Stimulated activated memory B cell treated with anti-CD40 and anti-IgM and Interleukin-4, amounts not matched to agents 10 μg/mL and 1 μg/mL and 100 μg/mL, for 72 hours (primary cell): ENCODE measurements around the gene THRB.

ENCODE experiments used
- ATAC-seq: fragments of 150-1000 bp; cut with Tn5 transposase; 2 replicates; pipeline ENCODE4 v1.10.0; 2021
- H3K27ac Mint-ChIP-seq: one replicate; pipeline ENCODE4 v1.8.0; 2022; ENCODE audit warnings: mild to moderate bottlenecking, mixed read lengths
- H3K27me3 Mint-ChIP-seq: one replicate; pipeline ENCODE4 v1.8.0; 2022; ENCODE audit warnings: mixed read lengths
- H3K36me3 Mint-ChIP-seq: one replicate; pipeline ENCODE4 v1.8.0; 2022; ENCODE audit warnings: mixed read lengths
- H3K4me1 Mint-ChIP-seq: one replicate; pipeline ENCODE4 v1.8.0; 2022; ENCODE audit warnings: mixed read lengths
- H3K4me3 Mint-ChIP-seq: one replicate; pipeline ENCODE4 v1.8.0; 2022; ENCODE audit warnings: mild to moderate bottlenecking, moderate library complexity, mixed read lengths
- H3K9me3 Mint-ChIP-seq: one replicate; pipeline ENCODE4 v1.8.0; 2022; ENCODE audit warnings: mixed read lengths

Gene THRB

GRCh38 chr3:24215502-24215901 lies 279.1 kb downstream of the THRB start:
- H3K9me3 Mint-ChIP-seq, result no peaks in the 10 kb centered on the region
- no peak for ATAC-seq
- no peak overlapping the region for H3K27ac Mint-ChIP-seq
- H3K4me3 Mint-ChIP-seq, result no peak overlapping the region
- no peaks in the 10 kb centered on the region for H3K36me3 Mint-ChIP-seq
- peaks cover 5% of the 10 kb centered on the region for H3K27me3 Mint-ChIP-seq
- H3K4me1 Mint-ChIP-seq, result no peaks in the 10 kb centered on the region

- no peaks in the 10 kb centered on the region for H3K4me1 Mint-ChIP-seq
- H3K36me3 Mint-ChIP-seq, result no peaks in the 10 kb centered on the region
- ATAC-seq, result no peak
- no peaks in the 10 kb centered on the region for H3K27me3 Mint-ChIP-seq
- no peak overlapping the region for H3K4me3 Mint-ChIP-seq
- no peak overlapping the region for H3K27ac Mint-ChIP-seq
- peaks cover 2% of the 10 kb centered on the region for H3K9me3 Mint-ChIP-seq
These were observed 283.3 kb downstream of the THRB start for GRCh38 chr3:24211381-24211780.

DNA sequence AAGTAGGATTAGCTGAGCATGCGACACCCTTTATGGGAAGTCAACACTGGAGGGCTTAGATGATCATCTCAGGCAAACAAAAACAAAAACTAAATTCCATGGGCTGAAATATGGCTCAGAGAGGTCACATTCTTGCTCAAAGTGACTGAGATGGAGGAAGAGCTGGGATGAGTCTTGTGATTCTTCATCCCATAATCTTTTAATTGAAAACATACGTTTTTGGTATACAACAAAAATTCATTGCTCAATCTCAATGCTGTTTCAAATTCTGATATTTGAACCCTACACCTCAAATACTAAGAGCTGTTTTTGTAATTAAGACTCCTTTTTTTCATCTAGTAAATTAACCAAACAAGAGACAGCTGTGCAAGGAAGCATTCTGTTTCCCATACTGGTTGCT lies 292.6 kb downstream of the THRB start:
- no peaks in the 10 kb centered on the region for H3K9me3 Mint-ChIP-seq
- H3K4me1 Mint-ChIP-seq, result no peaks in the 10 kb centered on the region
- no peak for ATAC-seq

GRCh38 chr3:24201301-24201700 lies 293.3 kb downstream of the THRB start:
- Mint-ChIP-seq H3K36me3 (no peaks in the 10 kb centered on the region), H3K9me3 (no peaks in the 10 kb centered on the region), H3K27me3 (peaks cover 14% of the 10 kb centered on the region), H3K4me1 (no peaks in the 10 kb centered on the region), H3K4me3 (no peak overlapping the region), H3K27ac (no peak overlapping the region)
- no peak for ATAC-seq

More for the DNA sequence above, 292.6 kb downstream of the THRB start:
- H3K27ac Mint-ChIP-seq, result no peak overlapping the region
- no peak overlapping the region for H3K4me3 Mint-ChIP-seq
- peaks cover 14% of the 10 kb centered on the region for H3K27me3 Mint-ChIP-seq
- no peaks in the 10 kb centered on the region for H3K36me3 Mint-ChIP-seq

DNA sequence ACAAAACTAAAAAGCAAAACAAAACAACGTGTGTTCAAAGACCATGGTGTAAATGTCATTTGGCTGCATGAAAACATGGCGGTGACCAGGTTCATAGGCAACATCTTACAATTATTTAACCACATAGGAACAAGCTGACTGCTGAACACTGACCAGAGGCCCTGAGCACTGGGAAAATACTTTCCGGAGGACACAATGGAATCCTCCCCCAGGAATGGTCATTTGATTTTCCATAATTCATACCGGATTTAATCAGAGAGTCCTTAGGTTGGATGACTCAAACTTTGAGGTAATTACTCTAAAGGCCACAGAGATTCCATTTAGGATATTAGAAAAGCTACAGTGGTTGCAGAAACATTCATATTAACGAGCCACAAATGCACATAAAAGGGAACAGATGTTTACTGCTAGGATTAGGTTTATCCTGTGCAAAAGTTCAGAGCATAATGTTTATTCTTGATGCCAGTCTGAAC lies 294.8 kb downstream of the THRB start:
- Mint-ChIP-seq H3K27me3 (peaks cover 12% of the 10 kb centered on the region), H3K9me3 (no peaks in the 10 kb centered on the region), H3K4me1 (no peaks in the 10 kb centered on the region), H3K4me3 (no peak overlapping the region), H3K36me3 (no peaks in the 10 kb centered on the region), H3K27ac (no peak overlapping the region)
- no peak for ATAC-seq

GRCh38 chr3:24199300-24199699 lies 295.4 kb downstream of the THRB start:
- Mint-ChIP-seq H3K27ac (no peak overlapping the region), H3K9me3 (no peaks in the 10 kb centered on the region), H3K27me3 (peaks cover 7% of the 10 kb centered on the region), H3K36me3 (no peaks in the 10 kb centered on the region), H3K4me1 (no peaks in the 10 kb centered on the region), H3K4me3 (no peak overlapping the region)
- ATAC-seq, result no peak

GRCh38 chr3:24198728-24199127 lies 295.9 kb downstream of the THRB start:
- H3K9me3 Mint-ChIP-seq, result no peaks in the 10 kb centered on the region

DNA sequence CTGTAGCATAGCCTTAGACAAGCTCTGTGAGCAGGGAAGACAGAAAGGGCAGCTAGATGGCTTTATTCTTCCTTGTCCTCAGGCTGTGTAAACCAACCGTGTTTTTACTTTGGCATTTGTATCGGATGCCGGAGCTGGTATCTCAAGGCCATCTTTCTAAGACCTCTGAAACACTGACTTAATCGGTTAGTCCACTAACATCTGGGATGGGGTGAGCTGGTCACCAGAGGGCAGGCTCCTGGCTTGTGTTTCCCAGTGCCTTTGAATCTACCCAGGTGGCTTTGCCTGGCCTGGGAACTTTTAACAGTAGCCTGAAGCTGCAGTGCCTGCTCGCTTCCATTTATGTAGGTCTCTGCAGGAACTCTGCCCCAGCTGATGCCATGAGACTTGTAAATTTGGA lies 296.8 kb downstream of the THRB start:
- Mint-ChIP-seq H3K27ac (no peak overlapping the region), H3K9me3 (no peaks in the 10 kb centered on the region), H3K27me3 (no peaks in the 10 kb centered on the region), H3K4me1 (no peaks in the 10 kb centered on the region), H3K4me3 (no peak overlapping the region), H3K36me3 (no peaks in the 10 kb centered on the region)
- no peak for ATAC-seq

More at GRCh38 chr3:24198728-24199127, 295.9 kb downstream of the THRB start:
- H3K4me3 Mint-ChIP-seq, result no peak overlapping the region
- H3K4me1 Mint-ChIP-seq, result no peaks in the 10 kb centered on the region
- no peak overlapping the region for H3K27ac Mint-ChIP-seq
- H3K36me3 Mint-ChIP-seq, result no peaks in the 10 kb centered on the region
- H3K27me3 Mint-ChIP-seq, result peaks cover under 1% of the 10 kb centered on the region
- no peak for ATAC-seq

DNA sequence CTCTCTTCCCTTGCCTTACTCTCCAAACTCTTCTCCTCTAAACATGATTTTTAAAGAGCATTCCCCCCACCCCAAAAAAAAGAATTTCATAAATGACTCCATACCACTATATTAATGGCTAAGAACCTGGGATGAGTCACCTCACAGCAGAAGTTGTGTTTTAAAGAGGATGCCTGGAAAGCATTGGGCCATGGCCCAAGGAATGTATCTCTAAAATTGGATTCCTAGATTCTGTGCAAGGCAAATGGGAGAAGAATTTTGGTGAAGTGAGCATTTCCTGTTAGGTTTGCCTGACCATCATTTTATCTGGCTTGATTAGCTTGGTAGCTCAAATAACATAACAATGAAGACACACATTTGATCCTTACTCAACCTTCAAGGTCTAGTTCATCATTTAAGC lies 298.1 kb downstream of the THRB start:
- Mint-ChIP-seq H3K4me3 (no peak overlapping the region), H3K27ac (no peak overlapping the region), H3K9me3 (no peaks in the 10 kb centered on the region), H3K4me1 (no peaks in the 10 kb centered on the region), H3K36me3 (no peaks in the 10 kb centered on the region), H3K27me3 (no peaks in the 10 kb centered on the region)
- ATAC-seq, result no peak

- no peaks in the 10 kb centered on the region for H3K27me3 Mint-ChIP-seq
- no peaks in the 10 kb centered on the region for H3K36me3 Mint-ChIP-seq
- H3K4me1 Mint-ChIP-seq, result no peaks in the 10 kb centered on the region
- no peak for ATAC-seq
- H3K9me3 Mint-ChIP-seq, result no peaks in the 10 kb centered on the region
- no peak overlapping the region for H3K27ac Mint-ChIP-seq
- no peak overlapping the region for H3K4me3 Mint-ChIP-seq
These were observed 299.0 kb downstream of the THRB start for GRCh38 chr3:24195504-24196230.

DNA sequence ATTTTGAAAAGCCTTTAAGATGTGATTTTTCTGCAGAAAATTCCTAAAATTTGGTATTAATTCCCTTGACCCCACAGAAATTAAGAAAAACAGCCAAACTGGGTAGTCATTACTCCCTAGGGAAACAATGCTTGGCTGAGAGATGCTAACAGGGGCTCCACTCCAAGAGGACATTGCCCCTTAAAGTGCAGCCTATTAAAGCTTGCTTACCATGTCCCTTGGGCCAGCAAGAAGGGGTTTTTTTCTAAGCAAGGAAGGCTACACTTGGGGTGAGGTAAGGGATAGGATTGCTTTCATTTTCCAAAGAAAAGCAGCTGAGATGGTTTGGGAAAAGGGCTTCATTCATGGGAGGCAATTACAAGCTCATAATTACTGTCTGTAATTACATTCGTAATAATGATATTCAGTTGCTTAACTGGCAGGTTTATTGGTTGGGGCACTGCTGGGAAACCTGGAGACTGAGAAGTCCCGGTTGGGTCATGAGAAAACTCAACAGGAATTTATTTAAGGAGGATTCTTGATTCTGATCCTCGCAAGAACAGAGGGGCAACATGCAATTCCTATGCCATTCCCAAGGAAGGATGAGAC lies 302.1 kb downstream of the THRB start:
- H3K4me1 Mint-ChIP-seq, result no peaks in the 10 kb centered on the region
- no peak for ATAC-seq
- H3K9me3 Mint-ChIP-seq, result no peaks in the 10 kb centered on the region
- no peak overlapping the region for H3K27ac Mint-ChIP-seq
- no peak overlapping the region for H3K4me3 Mint-ChIP-seq
- H3K27me3 Mint-ChIP-seq, result no peaks in the 10 kb centered on the region
- no peaks in the 10 kb centered on the region for H3K36me3 Mint-ChIP-seq

GRCh38 chr3:24191801-24192403 lies 302.7 kb downstream of the THRB start:
- Mint-ChIP-seq H3K4me1 (no peaks in the 10 kb centered on the region), H3K4me3 (no peak overlapping the region), H3K27ac (no peak overlapping the region), H3K36me3 (no peaks in the 10 kb centered on the region), H3K9me3 (no peaks in the 10 kb centered on the region), H3K27me3 (no peaks in the 10 kb centered on the region)
- no peak for ATAC-seq

GRCh38 chr3:24190256-24190655 lies 304.4 kb downstream of the THRB start:
- Mint-ChIP-seq H3K9me3 (no peaks in the 10 kb centered on the region), H3K4me1 (peaks cover 8% of the 10 kb centered on the region), H3K27me3 (peaks cover 7% of the 10 kb centered on the region), H3K36me3 (no peaks in the 10 kb centered on the region), H3K27ac (no peak overlapping the region), H3K4me3 (no peak overlapping the region)
- ATAC-seq, result no peak

GRCh38 chr3:24185738-24186384 lies 308.8 kb downstream of the THRB start:
- Mint-ChIP-seq H3K9me3 (no peaks in the 10 kb centered on the region), H3K27me3 (peaks cover 7% of the 10 kb centered on the region), H3K36me3 (no peaks in the 10 kb centered on the region), H3K4me1 (peaks cover 8% of the 10 kb centered on the region), H3K27ac (no peak overlapping the region), H3K4me3 (no peak overlapping the region)
- peak; percentile 66 for ATAC-seq

GRCh38 chr3:24184528-24185176 lies 310.0 kb downstream of the THRB start:
- Mint-ChIP-seq H3K36me3 (no peaks in the 10 kb centered on the region), H3K27me3 (peaks cover 7% of the 10 kb centered on the region), H3K9me3 (no peaks in the 10 kb centered on the region), H3K4me3 (no peak overlapping the region), H3K4me1 (peaks cover 8% of the 10 kb centered on the region), H3K27ac (no peak overlapping the region)
- no peak for ATAC-seq
